ENCODE data around the gene IQGAP2.

IQGAP2 gene

DNA sequence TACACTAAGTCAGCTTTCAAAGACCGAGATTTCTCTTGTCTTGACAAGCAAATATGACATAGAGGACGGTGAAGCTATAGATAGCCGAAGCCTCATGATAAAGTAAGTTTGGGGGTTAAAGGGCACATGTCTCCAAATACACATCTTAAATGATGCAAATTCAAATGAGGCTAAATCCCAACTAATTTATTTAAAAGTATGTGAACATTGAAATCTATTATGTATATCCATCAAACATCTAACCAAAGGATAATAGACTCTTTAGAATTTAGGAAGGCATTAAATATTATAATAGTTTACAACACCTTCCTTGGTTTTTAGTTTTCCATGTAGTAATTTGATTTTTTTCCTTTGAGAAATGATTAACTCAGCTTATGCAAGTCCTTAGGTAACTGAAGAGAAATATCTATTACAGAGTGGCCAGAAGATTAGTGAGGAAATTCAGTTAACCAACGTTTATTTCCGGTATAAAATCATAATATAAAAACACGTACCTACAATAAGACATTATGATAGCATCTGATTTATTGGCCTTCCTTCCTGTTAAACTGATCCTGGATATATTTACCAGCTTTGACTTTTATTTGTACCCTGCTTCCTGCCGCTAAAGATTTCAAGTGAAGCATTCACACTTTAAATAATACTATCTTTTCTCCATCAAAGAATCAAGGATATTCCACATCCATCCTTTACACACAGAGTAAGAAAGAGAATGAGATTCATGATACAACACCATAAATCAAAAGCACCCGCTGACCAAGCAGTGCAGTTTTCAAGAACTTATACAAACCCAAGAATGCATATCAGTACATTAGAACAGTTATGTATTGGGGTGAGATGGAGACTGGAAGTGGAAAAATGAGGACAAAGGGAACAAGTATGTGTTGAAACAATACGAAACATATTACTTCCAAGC, 281.0 kb downstream of the IQGAP2 start:
- Histone ChIP-seq H3K27ac (ENCODE audit: low read length) (no peak overlapping the region), H3K4me3 (ENCODE audit: low read length) (no peak overlapping the region), H3K27me3 (ENCODE audit: insufficient read depth, low read length) (no peaks in the 10 kb centered on the region), H3K36me3 (ENCODE audit: insufficient read depth, low read depth, low read length) (peaks cover 13% of the 10 kb centered on the region), H3K9ac (ENCODE audit: low read depth, low read length) (no peak overlapping the region), H3K9me3 (ENCODE audit: insufficient read depth, low read depth, low read length) (no peaks in the 10 kb centered on the region), H3K4me1 (ENCODE audit: insufficient read depth, low read length) (no peaks in the 10 kb centered on the region)

- no peaks in the 10 kb centered on the region for H3K4me1 ChIP-seq (ENCODE audit: insufficient read depth, low read length)
- no peak overlapping the region for H3K27ac ChIP-seq (ENCODE audit: low read length)
- no peak overlapping the region for H3K9ac ChIP-seq (ENCODE audit: low read depth, low read length)
- no peak overlapping the region for H3K4me3 ChIP-seq (ENCODE audit: low read length)
- H3K27me3 ChIP-seq (ENCODE audit: insufficient read depth, low read length), result no peaks in the 10 kb centered on the region
- no peaks in the 10 kb centered on the region for H3K9me3 ChIP-seq (ENCODE audit: insufficient read depth, low read depth, low read length)
- H3K36me3 ChIP-seq (ENCODE audit: insufficient read depth, low read depth, low read length), result peaks cover 13% of the 10 kb centered on the region
These were observed 281.9 kb downstream of the IQGAP2 start for GRCh38 chr5:76684756-76685519.

DNA sequence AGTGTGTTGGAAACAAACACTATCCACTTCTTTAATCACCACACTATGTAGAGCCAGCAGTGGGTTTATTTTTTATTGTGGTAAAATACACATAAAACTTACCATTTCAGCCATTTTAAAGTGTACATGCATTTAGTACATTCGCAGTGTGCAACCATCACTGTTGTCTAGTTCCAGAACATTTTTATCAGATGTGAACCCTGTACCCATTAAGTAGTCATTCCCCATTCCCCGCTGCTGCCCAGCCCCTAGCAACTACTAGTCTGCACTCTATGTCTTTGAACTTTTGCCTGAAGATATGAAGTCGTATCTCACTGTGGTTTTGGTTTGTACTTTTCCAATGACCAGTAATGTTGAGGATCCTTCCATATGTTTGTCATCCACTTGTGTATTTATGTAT, 282.6 kb downstream of the IQGAP2 start:
- Histone ChIP-seq H3K36me3 (ENCODE audit: insufficient read depth, low read depth, low read length) (peaks cover 13% of the 10 kb centered on the region), H3K27ac (ENCODE audit: low read length) (no peak overlapping the region), H3K4me3 (ENCODE audit: low read length) (no peak overlapping the region), H3K9me3 (ENCODE audit: insufficient read depth, low read depth, low read length) (no peaks in the 10 kb centered on the region), H3K9ac (ENCODE audit: low read depth, low read length) (no peak overlapping the region), H3K27me3 (ENCODE audit: insufficient read depth, low read length) (no peaks in the 10 kb centered on the region), H3K4me1 (ENCODE audit: insufficient read depth, low read length) (no peaks in the 10 kb centered on the region)

DNA sequence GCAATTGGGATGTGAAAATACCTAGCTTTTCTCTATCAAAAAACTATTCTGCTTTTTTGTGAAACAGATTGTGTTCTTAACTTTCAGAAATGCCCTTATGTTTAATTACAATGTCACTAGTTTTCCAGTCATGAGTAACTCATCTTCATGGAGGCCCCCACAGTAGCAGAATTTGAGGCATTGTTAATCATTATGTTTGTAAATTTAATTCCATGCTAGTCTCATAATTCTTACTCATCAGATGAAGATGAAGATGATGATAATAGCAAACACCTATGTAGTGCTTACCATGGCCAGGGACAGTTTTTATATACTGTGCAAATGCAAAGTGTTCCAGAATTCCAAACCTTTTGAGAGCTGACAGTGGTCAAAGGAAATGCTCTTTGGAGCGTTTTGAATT, 285.1 kb downstream of the IQGAP2 start:
- Histone ChIP-seq H3K36me3 (ENCODE audit: insufficient read depth, low read depth, low read length) (peaks cover 15% of the 10 kb centered on the region), H3K4me1 (ENCODE audit: insufficient read depth, low read length) (no peaks in the 10 kb centered on the region)

GRCh38 chr5:76688836-76689235, 285.8 kb downstream of the IQGAP2 start:
- Histone ChIP-seq H3K9ac (ENCODE audit: low read depth, low read length) (no peak overlapping the region), H3K9me3 (ENCODE audit: insufficient read depth, low read depth, low read length) (no peaks in the 10 kb centered on the region), H3K27me3 (ENCODE audit: insufficient read depth, low read length) (no peaks in the 10 kb centered on the region), H3K36me3 (ENCODE audit: insufficient read depth, low read depth, low read length) (peaks cover 18% of the 10 kb centered on the region), H3K4me3 (ENCODE audit: low read length) (no peak overlapping the region), H3K27ac (ENCODE audit: low read length) (no peak overlapping the region), H3K4me1 (ENCODE audit: insufficient read depth, low read length) (no peaks in the 10 kb centered on the region)

More for the DNA sequence above, 285.1 kb downstream of the IQGAP2 start:
- Histone ChIP-seq H3K27ac (ENCODE audit: low read length) (no peak overlapping the region), H3K4me3 (ENCODE audit: low read length) (no peak overlapping the region), H3K27me3 (ENCODE audit: insufficient read depth, low read length) (no peaks in the 10 kb centered on the region), H3K9me3 (ENCODE audit: insufficient read depth, low read depth, low read length) (no peaks in the 10 kb centered on the region), H3K9ac (ENCODE audit: low read depth, low read length) (no peak overlapping the region)

DNA sequence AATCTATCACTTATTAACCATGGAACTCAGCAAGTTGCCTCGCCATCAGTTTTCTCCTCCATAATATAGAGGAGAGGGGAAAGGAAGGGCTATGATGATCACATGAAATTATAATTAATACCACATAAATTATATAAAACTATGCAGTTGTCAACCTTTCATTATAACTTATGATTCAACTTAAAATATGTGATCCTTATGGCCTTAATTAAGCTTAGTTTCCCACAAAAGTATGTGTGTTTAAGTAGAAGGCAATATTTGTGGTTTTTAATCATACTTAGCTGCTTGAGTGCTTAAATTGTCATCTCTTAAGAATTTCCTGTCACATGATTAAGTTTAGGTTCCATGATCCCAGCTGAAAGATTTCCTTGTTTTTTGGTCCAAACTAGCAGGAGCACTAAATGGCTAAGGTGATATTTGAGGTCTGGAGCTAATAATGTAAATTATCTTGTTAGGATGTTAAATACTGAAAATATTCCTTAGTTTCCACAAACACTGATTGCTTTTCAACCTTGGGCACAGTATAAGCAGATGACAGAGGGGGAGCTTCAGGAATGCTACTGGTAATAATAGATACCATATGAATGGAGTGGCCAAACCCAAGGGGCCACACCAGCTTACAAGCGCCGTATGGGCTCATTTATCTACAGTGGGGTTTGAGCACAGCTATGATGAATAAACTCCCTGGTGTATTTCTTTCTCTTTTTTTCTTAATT, 286.4 kb downstream of the IQGAP2 start:
- H3K4me3 ChIP-seq (ENCODE audit: low read length), result no peak overlapping the region
- no peaks in the 10 kb centered on the region for H3K4me1 ChIP-seq (ENCODE audit: insufficient read depth, low read length)
- no peaks in the 10 kb centered on the region for H3K9me3 ChIP-seq (ENCODE audit: insufficient read depth, low read depth, low read length)
- no peak overlapping the region for H3K27ac ChIP-seq (ENCODE audit: low read length)
- peaks cover 14% of the 10 kb centered on the region for H3K36me3 ChIP-seq (ENCODE audit: insufficient read depth, low read depth, low read length)
- H3K9ac ChIP-seq (ENCODE audit: low read depth, low read length), result no peak overlapping the region
- no peaks in the 10 kb centered on the region for H3K27me3 ChIP-seq (ENCODE audit: insufficient read depth, low read length)

- no peaks in the 10 kb centered on the region for H3K9me3 ChIP-seq (ENCODE audit: insufficient read depth, low read depth, low read length)
- no peak overlapping the region for H3K27ac ChIP-seq (ENCODE audit: low read length)
- H3K27me3 ChIP-seq (ENCODE audit: insufficient read depth, low read length), result no peaks in the 10 kb centered on the region
- no peak overlapping the region for H3K9ac ChIP-seq (ENCODE audit: low read depth, low read length)
- H3K4me3 ChIP-seq (ENCODE audit: low read length), result no peak overlapping the region
- peaks cover 10% of the 10 kb centered on the region; the same call in 1 of the 2 replicates for H3K36me3 ChIP-seq (ENCODE audit: insufficient read depth, low read depth, low read length)
- H3K4me1 ChIP-seq (ENCODE audit: insufficient read depth, low read length), result no peaks in the 10 kb centered on the region
These were observed 287.1 kb downstream of the IQGAP2 start for GRCh38 chr5:76690037-76690679.

DNA sequence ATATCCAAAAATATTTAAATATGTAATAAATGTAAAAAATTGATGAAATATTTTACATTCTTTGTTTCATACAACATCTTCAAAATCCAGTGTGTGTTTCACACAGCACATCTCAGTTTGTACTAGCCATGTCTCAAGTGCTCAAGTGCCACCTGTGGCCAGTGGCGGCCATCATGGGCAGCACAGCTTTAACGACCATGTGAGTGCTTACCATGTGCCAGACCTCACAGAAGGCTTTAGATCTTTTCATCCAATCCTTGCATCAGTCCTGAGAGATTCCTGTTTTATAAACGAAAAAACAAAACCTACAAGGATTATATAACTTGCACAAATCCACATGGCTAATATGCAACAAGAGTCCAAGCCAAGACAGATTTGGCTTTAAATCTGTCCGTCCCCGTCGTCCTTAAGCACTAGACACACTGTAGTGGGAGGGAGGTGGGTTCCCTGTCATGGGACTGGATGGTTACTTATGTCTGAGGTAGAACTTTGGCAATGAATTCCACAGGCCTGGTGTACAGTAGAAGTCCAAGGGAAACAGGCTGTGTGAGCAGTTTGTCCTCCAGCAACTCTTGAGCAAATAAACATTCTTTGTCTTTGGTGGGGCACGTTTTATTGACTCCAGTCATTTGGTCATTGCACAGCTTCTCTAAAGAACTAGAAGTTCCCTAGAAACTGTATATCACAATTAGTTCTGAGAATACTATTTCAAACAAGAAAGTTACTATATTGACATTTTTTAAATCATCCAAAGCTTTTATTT, 287.8 kb downstream of the IQGAP2 start:
- Histone ChIP-seq H3K27ac (ENCODE audit: low read length) (no peak overlapping the region), H3K36me3 (ENCODE audit: insufficient read depth, low read depth, low read length) (peaks cover 15% of the 10 kb centered on the region), H3K4me1 (ENCODE audit: insufficient read depth, low read length) (no peaks in the 10 kb centered on the region), H3K4me3 (ENCODE audit: low read length) (no peak overlapping the region), H3K9me3 (ENCODE audit: insufficient read depth, low read depth, low read length) (no peaks in the 10 kb centered on the region), H3K9ac (ENCODE audit: low read depth, low read length) (no peak overlapping the region), H3K27me3 (ENCODE audit: insufficient read depth, low read length) (no peaks in the 10 kb centered on the region)

DNA sequence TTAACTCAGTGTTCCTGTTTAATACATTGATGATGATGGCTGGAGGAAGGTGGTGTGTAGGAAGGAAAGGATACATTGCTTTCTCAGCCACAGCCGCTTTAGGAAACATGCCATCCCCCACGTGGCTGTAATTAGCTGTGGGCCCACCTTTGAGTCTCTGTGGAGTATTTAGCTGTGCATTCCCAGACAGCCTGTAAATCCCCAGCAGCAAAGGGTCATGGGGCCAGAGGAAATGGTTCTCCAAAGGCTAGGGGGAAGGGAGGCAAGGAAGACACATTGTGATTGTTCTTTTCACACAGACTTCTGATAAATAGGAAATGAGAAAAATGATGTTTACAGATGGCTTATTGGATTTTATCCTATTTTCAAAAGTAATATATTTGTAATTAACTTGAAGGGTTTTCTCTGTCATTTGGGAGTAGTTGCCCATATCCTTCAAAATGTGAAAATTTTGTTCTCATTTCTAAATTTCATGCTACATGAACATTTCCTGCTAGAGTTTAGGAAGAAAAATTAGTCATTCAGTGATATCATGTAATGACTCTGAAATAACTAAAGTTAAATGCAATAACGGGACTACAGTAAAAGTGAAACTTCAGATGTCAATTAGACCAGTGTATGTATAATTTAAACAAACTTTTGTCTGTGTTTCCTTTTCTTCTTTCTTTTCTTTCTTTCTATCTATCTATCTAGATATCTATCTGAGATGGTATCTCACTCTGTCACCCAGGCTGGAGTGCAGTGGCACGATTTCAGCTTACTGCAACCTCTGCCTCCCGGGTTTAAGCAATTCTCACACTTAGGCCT, 288.6 kb downstream of the IQGAP2 start:
- Histone ChIP-seq H3K9me3 (ENCODE audit: insufficient read depth, low read depth, low read length) (no peaks in the 10 kb centered on the region), H3K4me3 (ENCODE audit: low read length) (no peak overlapping the region), H3K9ac (ENCODE audit: low read depth, low read length) (no peak overlapping the region), H3K27me3 (ENCODE audit: insufficient read depth, low read length) (no peaks in the 10 kb centered on the region), H3K27ac (ENCODE audit: low read length) (no peak overlapping the region), H3K36me3 (ENCODE audit: insufficient read depth, low read depth, low read length) (peaks cover 21% of the 10 kb centered on the region), H3K4me1 (ENCODE audit: insufficient read depth, low read length) (no peaks in the 10 kb centered on the region)

DNA sequence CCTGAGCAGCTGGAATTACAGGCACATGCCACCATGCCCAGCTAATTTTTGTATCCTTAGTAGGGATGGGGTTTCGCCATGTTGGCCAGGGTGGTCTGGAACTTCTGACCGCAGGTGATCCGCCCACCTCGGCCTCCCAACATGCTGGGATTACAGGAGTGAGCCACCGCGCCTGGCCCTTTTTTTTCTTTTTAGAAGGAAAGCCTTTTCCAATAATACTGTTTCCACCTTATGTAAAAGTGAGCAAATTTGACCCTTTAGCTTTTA, 289.1 kb downstream of the IQGAP2 start:
- H3K27ac ChIP-seq (ENCODE audit: low read length), result no peak overlapping the region
- peaks cover 21% of the 10 kb centered on the region for H3K36me3 ChIP-seq (ENCODE audit: insufficient read depth, low read depth, low read length)
- H3K4me3 ChIP-seq (ENCODE audit: low read length), result no peak overlapping the region
- no peaks in the 10 kb centered on the region for H3K9me3 ChIP-seq (ENCODE audit: insufficient read depth, low read depth, low read length)
- H3K4me1 ChIP-seq (ENCODE audit: insufficient read depth, low read length), result no peaks in the 10 kb centered on the region
- H3K9ac ChIP-seq (ENCODE audit: low read depth, low read length), result no peak overlapping the region
- H3K27me3 ChIP-seq (ENCODE audit: insufficient read depth, low read length), result no peaks in the 10 kb centered on the region

Data from iPS-20b (cell line).